ENCODE results near the gene PDIA6. TPM values are rescaled to one million over a fixed set of nuclear protein-coding genes. Genes with fewer than 3 reads are reported as not detected.

Gene PDIA6
- total RNA-seq, 2 donors from 2014 or later, result 113 to 141 TPM

DNA sequence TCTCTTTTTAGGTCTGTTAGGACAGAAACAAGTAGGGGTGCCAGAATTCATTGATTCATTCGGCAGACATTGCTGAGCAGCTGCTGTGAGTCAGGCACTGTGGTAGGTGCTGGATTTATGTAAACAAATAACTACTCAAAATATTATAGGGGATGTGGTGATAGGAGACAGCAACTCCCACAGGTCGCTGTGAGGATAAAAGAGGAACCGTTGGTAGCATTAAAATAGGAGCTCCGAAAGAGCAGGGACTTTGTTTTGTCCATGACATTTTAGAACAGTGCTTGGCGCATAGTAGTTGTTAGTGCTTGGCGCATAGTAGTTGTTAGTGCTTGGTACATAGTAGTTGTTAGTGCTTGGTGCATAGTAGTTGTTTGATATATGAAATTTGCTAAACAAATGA lies 62.0 kb downstream of the PDIA6 start:
- H3K4me3 ChIP-seq, result no peak overlapping the region
- no peaks in the 10 kb centered on the region for H3K4me1 ChIP-seq
- intact Hi-C loops (cut with DNase I), result no loop called here
- no peak for DNase-seq
- no peak for ATAC-seq
- no peaks in the 10 kb centered on the region for H3K9me3 ChIP-seq
- H3K27ac ChIP-seq, result no peak overlapping the region
- H3K27me3 ChIP-seq, result no peaks in the 10 kb centered on the region
- TF ChIP-seq POLR2A (IDR thresholded peaks at IDR 0.05) (no peak), CTCF (IDR thresholded peaks at IDR 0.05) (no peak)
- H3K36me3 ChIP-seq (replicated peaks in 1 of 2; ENCODE audit: insufficient read depth in 1 of 2, low read depth in 2 of 2), result no peaks in the 10 kb centered on the region
- whole genome bisulfite sequencing, 2 donors, result 76 to 85% methylated on average over 6 of the region's 6 CpGs

GRCh38 chr2:10742666-10743065 lies 69.9 kb downstream of the PDIA6 start:
- TF ChIP-seq CTCF (IDR thresholded peaks at IDR 0.05) (no peak), POLR2A (IDR thresholded peaks at IDR 0.05) (no peak)
- intact Hi-C loops (cut with DNase I), result no loop called here
- no peak overlapping the region for H3K27ac ChIP-seq
- 71 to 75% methylated on average over 4 to 11 of the region's 11 CpGs for WGBS, 2 donors
- DNase-seq, result no peak
- H3K36me3 ChIP-seq (replicated peaks in 1 of 2; ENCODE audit: insufficient read depth in 1 of 2, low read depth in 2 of 2), result no peaks in the 10 kb centered on the region
- H3K27me3 ChIP-seq, result no peaks in the 10 kb centered on the region
- ATAC-seq, result no peak
- H3K4me1 ChIP-seq, result no peaks in the 10 kb centered on the region
- no peaks in the 10 kb centered on the region for H3K9me3 ChIP-seq
- H3K4me3 ChIP-seq, result no peak overlapping the region

DNA sequence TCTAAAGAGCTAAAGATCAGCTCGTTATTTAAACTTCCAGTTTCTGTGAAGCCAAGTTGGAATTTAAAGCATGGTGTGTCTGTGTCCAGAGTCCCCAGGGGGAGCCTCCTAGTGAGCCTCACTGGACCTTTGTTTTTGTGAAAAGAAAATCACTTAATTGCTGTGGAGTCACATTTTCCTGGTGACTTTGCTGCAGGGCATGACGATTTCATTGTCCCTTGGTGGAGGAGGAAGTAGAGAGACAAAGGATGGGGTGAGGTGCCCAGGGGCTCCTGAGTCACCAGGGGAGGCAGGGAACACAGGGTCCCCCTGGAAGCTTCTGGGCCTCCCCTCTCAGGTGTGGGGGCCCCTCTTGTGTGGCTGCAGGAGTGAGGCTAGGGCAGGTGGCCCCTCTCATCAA lies 71.4 kb downstream of the PDIA6 start:
- intact Hi-C loops (cut with DNase I), result no loop called here
- no peak overlapping the region for H3K4me3 ChIP-seq
- no peak for TF ChIP-seq POLR2A (IDR thresholded peaks at IDR 0.05)
- no peaks in the 10 kb centered on the region for H3K4me1 ChIP-seq
- no peaks in the 10 kb centered on the region for H3K36me3 ChIP-seq (replicated peaks in 1 of 2; ENCODE audit: insufficient read depth in 1 of 2, low read depth in 2 of 2)
- no peak overlapping the region for H3K27ac ChIP-seq
- no peaks in the 10 kb centered on the region for H3K9me3 ChIP-seq
- no peaks in the 10 kb centered on the region for H3K27me3 ChIP-seq
- 40 to 41% methylated on average over 2 of the region's 2 CpGs for WGBS, 2 donors
- DNase-seq (no peak), ATAC-seq (no peak)

- intact Hi-C loops (cut with DNase I), result no loop called here
- Histone ChIP-seq H3K36me3 (replicated peaks in 1 of 2; ENCODE audit: insufficient read depth in 1 of 2, low read depth in 2 of 2) (no peaks in the 10 kb centered on the region), H3K4me1 (no peaks in the 10 kb centered on the region), H3K27me3 (no peaks in the 10 kb centered on the region), H3K9me3 (no peaks in the 10 kb centered on the region), H3K4me3 (no peak overlapping the region), H3K27ac (no peak overlapping the region)
- 66 to 73% methylated on average over 3 of the region's 3 CpGs for WGBS, 2 donors
- TF ChIP-seq CTCF (IDR thresholded peaks at IDR 0.05) (no peak), POLR2A (IDR thresholded peaks at IDR 0.05) (no peak)
- ATAC-seq (no peak), DNase-seq (no peak)
These were observed 72.4 kb downstream of the PDIA6 start for GRCh38 chr2:10740226-10740625.

- no peaks in the 10 kb centered on the region for H3K9me3 ChIP-seq
- 85 to 86% methylated on average over 6 of the region's 6 CpGs for WGBS, 2 donors
- intact Hi-C loops (cut with DNase I), result no loop called here
- no peaks in the 10 kb centered on the region for H3K27me3 ChIP-seq
- TF ChIP-seq CTCF (IDR thresholded peaks at IDR 0.05) (no peak), POLR2A (IDR thresholded peaks at IDR 0.05) (no peak)
- DNase-seq (no peak), ATAC-seq (no peak)
- H3K36me3 ChIP-seq (replicated peaks in 1 of 2; ENCODE audit: insufficient read depth in 1 of 2, low read depth in 2 of 2), result no peaks in the 10 kb centered on the region
- no peak overlapping the region for H3K4me3 ChIP-seq
- no peak overlapping the region for H3K27ac ChIP-seq
- H3K4me1 ChIP-seq, result no peaks in the 10 kb centered on the region
These were observed 74.4 kb downstream of the PDIA6 start for GRCh38 chr2:10738192-10738591.

Data from body of pancreas (tissue), 4 donors.